ENCODE measurements around the gene KIT. TPM values are rescaled to one million over a fixed set of nuclear protein-coding genes. Genes with fewer than 3 reads are reported as not detected.

The KIT gene
- total RNA-seq, 1 experiment from 2014 or later, result not detected

GRCh38 chr4:54784161-54784671 lies 126.5 kb downstream of the KIT start (continued):
- TF ChIP-seq REST (IDR thresholded peaks at IDR 0.05; ENCODE audit: low read depth) (no peak), RAD21 (IDR thresholded peaks at IDR 0.05; ENCODE audit: low read depth) (no peak), ZFX (IDR thresholded peaks at IDR 0.05) (no peak), CEBPB (IDR thresholded peaks at IDR 0.05; ENCODE audit: low read depth) (no peak)

Data from HCT116 (cell line).